SK-N-MC (cell line): Measurements from ENCODE around the gene SPARCL1.

Source experiments
- EZH2 ChIP-seq: fragments of 200-600 bp; sonication (generic); IDR thresholded peaks from one replicate; pipeline ENCODE4 v1.6.1; 2017; ENCODE audit warnings: antibody characterized with exemption
- FOXP2 ChIP-seq: optimal IDR thresholded peaks from 2 replicates; pipeline ENCODE3; 2011; ENCODE audit warnings: mild to moderate bottlenecking, moderate library complexity; ENCODE audit not compliant: insufficient read depth; ENCODE audit errors: extremely low read length, control extremely low read depth
- POLR2AphosphoS5 ChIP-seq: IDR thresholded peaks from 2 replicates; pipeline ENCODE4 v1.6.1; 2012; ENCODE audit warnings: mild to moderate bottlenecking, low read depth, low read length, borderline replicate concordance

DNA sequence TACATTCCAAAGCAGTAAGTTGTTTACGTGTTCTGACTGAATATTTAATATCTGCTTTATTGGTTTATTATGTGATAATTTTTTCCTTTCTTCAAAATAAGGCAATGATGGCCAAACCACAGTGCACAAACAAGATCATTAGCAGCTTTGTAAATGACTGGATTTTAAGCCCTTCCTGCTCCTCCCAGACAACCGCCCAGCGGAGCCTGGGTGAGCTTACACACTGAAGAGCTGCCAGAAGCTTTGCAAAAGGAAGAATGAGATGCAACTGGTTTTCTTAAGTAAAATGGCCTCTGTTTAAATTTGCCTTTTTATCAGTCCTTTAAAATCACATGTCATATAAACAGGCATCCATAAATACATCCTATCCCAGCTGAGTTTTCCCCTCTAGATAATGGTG lies 52.2 kb downstream of the SPARCL1 start:
- no peak for TF ChIP-seq POLR2AphosphoS5
- no peak for TF ChIP-seq EZH2
- TF ChIP-seq FOXP2: no peak
